CD4-positive, alpha-beta T cell treated with Interleukin-6 at 100 ng/mL for 8 hours (primary cell): ENCODE measurements around the gene HTR7.
A peak's percentile ranks its signal among the peaks of the same experiment; 100 is the strongest.

Source experiments
- DNase-seq: peaks from one replicate; pipeline ENCODE4 v3.0.0-alpha.2; 2020; ENCODE audit warnings: mixed read lengths, low spot score

The HTR7 gene

DNA sequence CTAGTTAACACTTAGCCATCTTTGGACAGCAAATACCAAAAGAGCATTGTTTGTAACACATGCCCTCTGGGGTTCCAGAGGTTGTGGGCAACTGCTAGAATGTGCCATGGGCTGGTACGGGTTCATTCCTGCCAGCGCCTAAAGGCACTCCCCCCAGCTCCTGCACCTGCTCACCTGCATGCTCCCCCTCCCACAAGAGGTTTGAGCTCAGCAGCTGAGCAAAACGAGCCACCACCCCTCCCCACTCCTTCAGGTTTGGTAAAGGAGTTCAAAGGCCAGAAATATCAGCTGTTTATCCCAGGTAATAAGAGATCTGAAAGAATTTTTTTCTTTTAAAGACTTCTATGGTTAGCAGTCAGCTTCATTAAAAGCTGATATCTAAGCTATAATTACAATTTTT, 53.5 kb downstream of the HTR7 start:
- no peak for DNase-seq

- DNase-seq, result no peak
Observed at GRCh38 chr10:90801608-90802007, 56.2 kb downstream of the HTR7 start.

GRCh38 chr10:90800232-90800796, 57.5 kb downstream of the HTR7 start:
- DNase-seq, result no peak

DNA sequence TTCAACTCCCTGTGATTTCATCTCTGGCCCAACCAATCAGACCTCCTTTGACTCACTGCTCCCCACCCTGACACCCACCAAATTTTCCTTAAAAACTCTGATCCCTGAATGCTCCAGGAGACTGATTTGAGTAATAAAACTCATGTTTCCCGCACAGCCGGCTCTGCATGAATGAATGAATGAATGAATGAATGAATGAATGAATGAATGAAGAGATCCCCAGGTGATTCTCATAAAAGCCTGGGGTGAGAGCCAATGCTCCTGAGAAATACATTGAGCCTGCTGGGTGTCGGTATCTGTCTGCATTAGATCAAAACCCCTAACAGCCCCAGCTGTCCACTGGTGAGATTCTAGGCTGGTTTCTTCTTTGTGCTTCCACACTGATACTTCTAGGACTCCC, 58.7 kb downstream of the HTR7 start:
- no peak for DNase-seq

DNA sequence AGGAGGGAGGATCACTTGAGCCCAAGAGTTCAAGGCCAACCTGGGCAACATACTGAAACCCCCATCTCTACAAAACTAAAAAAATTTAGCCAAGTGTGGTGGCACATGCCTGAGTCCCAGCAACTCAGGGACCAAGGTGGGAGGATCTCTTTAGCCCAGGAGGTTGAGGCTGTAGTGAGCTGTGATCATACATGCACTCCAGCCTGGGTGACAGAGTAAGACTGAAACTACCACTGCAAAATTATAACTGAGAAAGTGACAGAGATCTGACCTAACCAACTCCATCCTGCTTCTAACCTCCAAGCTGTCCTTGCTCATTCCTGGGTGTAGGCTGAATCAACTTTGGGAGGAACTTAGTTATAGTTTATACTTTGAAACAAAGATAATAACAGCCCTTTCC, 59.4 kb downstream of the HTR7 start:
- DNase-seq, result no peak

GRCh38 chr10:90790422-90790821, 67.4 kb downstream of the HTR7 start:
- DNase-seq, result no peak

DNA sequence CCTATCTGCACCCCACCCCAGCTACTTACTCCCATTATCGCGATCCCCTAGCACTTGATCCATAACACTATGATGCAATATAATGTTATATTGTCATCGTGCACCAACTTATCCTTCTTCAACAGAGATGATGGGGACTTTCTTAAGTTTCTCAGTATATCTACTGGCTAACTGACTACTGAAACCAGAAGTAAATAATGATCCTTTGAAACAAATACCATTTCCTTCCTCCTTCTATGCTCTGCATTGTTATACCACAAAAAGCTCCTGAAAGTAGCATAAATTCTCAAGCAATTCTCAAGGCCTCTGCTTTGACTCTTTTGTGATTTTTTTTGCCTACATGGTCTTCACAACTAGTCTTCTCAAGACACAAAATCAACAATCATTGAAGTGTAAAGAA, 68.9 kb downstream of the HTR7 start:
- no peak for DNase-seq

- no peak for DNase-seq
Observed at GRCh38 chr10:90788199-90788491, 69.7 kb downstream of the HTR7 start.

- no peak for DNase-seq
Observed at GRCh38 chr10:90787393-90788198, 70.2 kb downstream of the HTR7 start.

DNA sequence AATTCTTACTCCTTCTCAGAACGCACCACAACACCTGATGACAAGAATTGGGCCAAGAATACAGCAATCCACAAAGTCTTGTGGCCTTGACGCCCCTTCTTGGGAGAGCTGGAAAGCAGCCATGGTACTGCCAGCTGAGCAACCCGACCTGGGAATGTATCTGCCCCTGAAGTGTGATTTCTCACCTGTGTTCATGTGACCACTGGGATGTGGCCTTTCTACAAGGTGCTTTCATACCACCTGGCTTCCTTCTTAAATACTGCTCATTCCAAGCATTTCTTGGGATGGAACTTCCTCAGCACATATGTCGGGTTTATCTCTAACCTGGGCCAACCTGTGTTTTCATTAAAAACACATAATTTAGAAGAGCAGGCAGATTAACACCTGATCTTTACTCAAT, 72.1 kb downstream of the HTR7 start:
- DNase-seq, result no peak

DNA sequence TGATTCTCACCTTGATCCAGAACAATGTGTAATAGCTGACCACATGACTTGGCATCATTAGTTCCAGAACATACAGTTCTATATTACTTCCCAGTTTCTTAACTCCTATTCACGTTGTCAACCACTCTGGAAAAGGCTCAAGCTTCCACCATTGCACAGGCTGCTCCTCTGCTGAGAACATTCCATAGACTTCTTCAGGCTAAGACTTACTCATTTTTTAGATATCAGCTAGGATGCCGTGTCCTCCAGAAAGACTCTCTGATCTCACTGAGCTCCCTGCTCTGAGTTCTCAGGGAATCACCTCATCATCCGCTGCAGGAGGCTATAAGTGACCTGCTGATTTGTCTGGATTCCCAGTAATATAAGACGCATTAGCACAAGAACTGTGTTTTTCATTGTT, 73.1 kb downstream of the HTR7 start:
- DNase-seq, result no peak

GRCh38 chr10:90780488-90780887, 77.4 kb downstream of the HTR7 start:
- DNase-seq, result no peak

DNA sequence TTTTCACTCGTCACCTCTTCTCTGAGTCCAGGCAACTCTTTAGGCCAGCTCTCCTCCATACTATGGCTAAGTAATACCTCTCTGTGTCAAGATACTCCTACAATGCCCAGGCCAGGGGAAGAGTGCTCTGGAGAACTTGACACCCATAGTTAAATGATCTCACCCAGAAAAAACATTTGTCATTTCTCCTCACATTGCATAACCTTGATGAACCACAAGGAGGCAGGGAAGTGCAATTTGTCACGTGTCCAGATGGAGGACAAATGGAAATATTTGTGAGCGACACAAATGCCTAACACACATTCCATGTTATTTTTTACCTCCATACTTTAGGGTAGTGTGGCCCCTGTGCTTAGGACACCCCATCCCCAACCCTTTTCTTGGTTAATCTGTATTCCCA, 78.3 kb downstream of the HTR7 start:
- DNase-seq, result no peak

- DNase-seq, result no peak
Observed at GRCh38 chr10:90777621-90778020, 80.2 kb downstream of the HTR7 start.

DNA sequence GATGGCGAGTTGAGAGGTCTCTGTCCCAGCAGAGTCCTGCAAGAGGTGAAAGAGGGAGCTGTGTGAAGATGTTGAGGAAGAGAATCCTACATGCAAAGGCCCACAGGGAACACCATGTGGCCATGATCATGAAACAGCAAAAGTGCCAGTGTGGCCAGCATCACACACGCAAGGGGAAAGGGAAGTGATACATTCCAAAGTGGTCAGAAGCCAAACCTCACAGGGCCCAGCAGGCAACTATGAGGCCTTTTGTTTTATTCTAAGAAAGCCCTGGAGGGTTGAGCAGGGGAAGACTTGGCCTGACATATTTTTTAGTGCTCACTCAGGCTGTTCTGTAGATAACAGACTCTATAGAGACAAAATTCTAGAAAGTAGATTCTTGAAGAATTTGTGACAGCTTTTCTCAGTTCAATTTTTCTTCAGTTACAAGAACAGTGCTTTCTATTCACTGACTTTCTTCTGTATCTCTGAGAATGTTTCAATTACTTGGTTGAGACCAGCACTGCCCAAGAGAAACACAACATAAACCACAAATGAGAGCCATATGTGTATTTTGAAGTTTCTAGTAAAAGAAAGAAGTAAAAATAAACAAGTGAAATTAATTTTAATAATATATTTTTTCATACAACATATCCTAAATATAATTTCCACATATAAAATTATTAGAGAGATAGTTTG, 82.3 kb downstream of the HTR7 start:
- DNase-seq, result no peak

- DNase-seq, result no peak
Observed at GRCh38 chr10:90769946-90770841, 87.6 kb downstream of the HTR7 start.

- peak; percentile 26 for DNase-seq
Observed at GRCh38 chr10:90751107-90751997, 106.5 kb downstream of the HTR7 start.

DNA sequence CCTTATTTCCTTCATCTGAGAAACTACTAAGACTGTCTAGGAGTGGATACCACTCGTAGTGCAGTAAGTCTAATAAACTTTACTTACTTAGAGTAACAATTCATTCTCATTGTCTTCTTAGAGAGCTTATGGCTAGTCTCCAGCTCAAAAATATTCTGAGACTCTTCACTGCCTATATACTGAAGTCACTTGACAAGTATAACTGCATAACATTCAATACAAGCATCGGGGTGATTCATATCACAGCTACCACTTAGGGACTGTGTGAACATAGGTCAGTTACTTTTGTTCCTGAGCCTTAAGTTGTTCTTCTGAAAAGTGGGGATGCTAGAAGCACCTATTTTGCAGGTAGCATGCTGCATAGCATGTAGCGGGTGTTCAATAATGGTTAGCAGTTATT, 111.0 kb downstream of the HTR7 start:
- no peak for DNase-seq

DNA sequence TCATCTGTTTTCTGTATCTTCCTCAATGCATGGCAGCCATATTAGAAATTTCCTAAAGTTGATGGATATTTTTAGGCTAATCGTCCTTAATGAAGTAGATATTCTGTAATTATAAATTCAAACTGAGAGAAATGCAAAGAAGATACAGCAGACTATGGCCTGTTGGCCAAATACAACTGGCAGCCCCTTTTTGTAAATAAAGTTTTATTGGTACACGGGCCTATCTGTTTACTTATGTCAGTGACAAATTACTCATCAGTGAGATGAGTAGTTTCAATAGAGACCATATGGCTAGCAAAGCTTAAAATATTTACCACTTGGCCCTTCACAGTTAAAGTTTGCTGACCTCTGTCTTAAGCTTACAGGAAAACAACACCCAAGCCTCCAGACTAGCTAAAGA, 112.3 kb downstream of the HTR7 start:
- DNase-seq, result no peak

- DNase-seq, result no peak
Observed at GRCh38 chr10:90743291-90743690, 114.5 kb downstream of the HTR7 start.

DNA sequence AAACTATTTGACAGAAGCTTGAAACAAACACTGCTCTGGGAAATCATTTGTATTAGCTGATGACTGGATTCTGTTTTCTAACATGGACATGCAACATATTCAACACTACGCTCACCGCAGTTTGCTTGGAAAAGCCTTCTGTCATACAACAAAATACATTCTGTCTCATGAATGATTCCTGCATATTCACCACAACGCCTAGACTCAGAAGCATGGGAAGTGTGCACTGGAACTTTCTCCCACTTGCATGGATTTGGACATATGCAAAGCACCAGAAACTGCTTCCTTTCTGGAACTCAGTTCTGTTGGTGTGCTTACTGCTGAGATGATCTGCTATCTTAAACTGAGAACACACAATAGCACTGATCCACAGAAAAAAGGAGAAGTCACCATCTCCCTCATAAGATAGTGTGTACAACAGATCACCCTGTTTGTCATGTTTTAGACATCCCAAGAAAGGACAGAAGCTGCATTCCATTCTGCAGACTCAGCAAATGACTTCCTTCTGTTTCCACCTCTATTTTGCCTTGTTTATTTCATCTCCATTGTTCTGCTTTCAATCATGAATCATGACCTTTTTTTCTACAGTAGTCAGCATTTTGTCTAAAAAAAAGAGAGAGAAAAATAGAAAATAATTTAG, 115.8 kb downstream of the HTR7 start:
- DNase-seq, result no peak
